Measurements from ENCODE around the gene RICTOR.
"Not testable (repeated sequence)": the region's sequence is repeated elsewhere in the genome, so short reads cannot be mapped to it uniquely, and the experiment has no call there.

The RICTOR gene

GRCh38 chr5:39055027-39055767 is 19.0 kb downstream of the RICTOR start:
- no peak for DNase-seq (ENCODE audit: low read depth)

- no peak for DNase-seq (ENCODE audit: low read depth)
Measured at GRCh38 chr5:39053189-39053588, 21.0 kb downstream of the RICTOR start.

GRCh38 chr5:39052141-39052540 is 22.1 kb downstream of the RICTOR start:
- no peak for DNase-seq (ENCODE audit: low read depth)

- no peak for DNase-seq (ENCODE audit: low read depth)
Measured at GRCh38 chr5:39049315-39049714, 24.9 kb downstream of the RICTOR start.

GRCh38 chr5:39040875-39041274 is 33.3 kb downstream of the RICTOR start:
- no peak for DNase-seq (ENCODE audit: low read depth)

GRCh38 chr5:39034493-39034892 is 39.7 kb downstream of the RICTOR start:
- not testable (repeated sequence) for DNase-seq (ENCODE audit: low read depth)

- no peak for DNase-seq (ENCODE audit: low read depth)
Measured at GRCh38 chr5:39031041-39031440, 43.2 kb downstream of the RICTOR start.

GRCh38 chr5:39025456-39025855 is 48.7 kb downstream of the RICTOR start:
- DNase-seq (ENCODE audit: low read depth): no peak

GRCh38 chr5:39024884-39025283 is 49.3 kb downstream of the RICTOR start:
- DNase-seq (ENCODE audit: low read depth): no peak

- DNase-seq (ENCODE audit: low read depth): no peak
Measured at GRCh38 chr5:39024005-39024404, 50.2 kb downstream of the RICTOR start.

- no peak for DNase-seq (ENCODE audit: low read depth)
Measured at GRCh38 chr5:39023121-39023520, 51.1 kb downstream of the RICTOR start.

GRCh38 chr5:39022151-39022550 is 52.0 kb downstream of the RICTOR start:
- DNase-seq (ENCODE audit: low read depth): no peak

GRCh38 chr5:39021413-39021812 is 52.8 kb downstream of the RICTOR start:
- DNase-seq (ENCODE audit: low read depth): no peak

GRCh38 chr5:39020458-39020857 is 53.7 kb downstream of the RICTOR start:
- DNase-seq (ENCODE audit: low read depth): no peak

- no peak for DNase-seq (ENCODE audit: low read depth)
Measured at GRCh38 chr5:39019254-39019653, 54.9 kb downstream of the RICTOR start.

- no peak for DNase-seq (ENCODE audit: low read depth)
Measured at GRCh38 chr5:39017504-39017903, 56.7 kb downstream of the RICTOR start.

- no peak for DNase-seq (ENCODE audit: low read depth)
Measured at GRCh38 chr5:39016587-39017275, 57.5 kb downstream of the RICTOR start.

GRCh38 chr5:39015743-39016586 is 58.2 kb downstream of the RICTOR start:
- DNase-seq (ENCODE audit: low read depth): no peak

GRCh38 chr5:39014561-39014960 is 59.6 kb downstream of the RICTOR start:
- no peak for DNase-seq (ENCODE audit: low read depth)

- no peak for DNase-seq (ENCODE audit: low read depth)
Measured at GRCh38 chr5:39013938-39014337, 60.3 kb downstream of the RICTOR start.

- not testable (repeated sequence) for DNase-seq (ENCODE audit: low read depth)
Measured at GRCh38 chr5:39010958-39011357, 63.2 kb downstream of the RICTOR start.

- no peak for DNase-seq (ENCODE audit: low read depth)
Measured at GRCh38 chr5:39009981-39010380, 64.2 kb downstream of the RICTOR start.

- DNase-seq (ENCODE audit: low read depth): no peak
Measured at GRCh38 chr5:39009280-39009679, 64.9 kb downstream of the RICTOR start.
